HepG2 (cell line): Measurements from ENCODE around the gene LSM12. TPM values are rescaled to one million over a fixed set of nuclear protein-coding genes. Genes with fewer than 3 reads are reported as not detected.

ENCODE experiments used
- HOXA5 ChIP-seq: sonication (generic); formaldehyde crosslinking; IDR thresholded peaks from 2 replicates; pipeline ENCODE4 v1.4.0; 2020; ENCODE audit warnings: missing genetic modification reagents
- MTA3 ChIP-seq: sonication (generic); formaldehyde crosslinking; IDR thresholded peaks from 2 replicates; pipeline ENCODE4 v1.4.0; 2020; ENCODE audit warnings: missing genetic modification reagents
- PRPF4 ChIP-seq: fragments of 200-400 bp; formaldehyde crosslinking; IDR thresholded peaks from 2 replicates; pipeline ENCODE4 v1.6.1; 2016; ENCODE audit warnings: low read length, low read depth; ENCODE audit not compliant: poor library complexity, severe bottlenecking
- RXRB ChIP-seq: IDR thresholded peaks from 2 replicates; pipeline ENCODE4 v1.6.1; 2016; ENCODE audit warnings: borderline replicate concordance, missing genetic modification reagents, missing compliant biosample characterization
- SETDB1 ChIP-seq: sonication (generic); formaldehyde crosslinking; IDR thresholded peaks from 2 replicates; pipeline ENCODE4 v1.5.1; 2020; ENCODE audit warnings: missing genetic modification reagents, mild to moderate bottlenecking, borderline replicate concordance
- ZFY ChIP-seq: sonication (generic); formaldehyde crosslinking; IDR thresholded peaks from 2 replicates; pipeline ENCODE4 v1.4.0; 2020; ENCODE audit warnings: missing genetic modification reagents
- ZNF614 ChIP-seq: IDR thresholded peaks from 2 replicates; pipeline ENCODE4 v1.6.1; 2018; ENCODE audit warnings: missing biosample characterization, missing genetic modification reagents, inconsistent platforms, borderline replicate concordance
- ZNF891 ChIP-seq: sonication (generic); formaldehyde crosslinking; IDR thresholded peaks from 2 replicates; pipeline ENCODE4 v1.5.0; 2020; ENCODE audit warnings: mild to moderate bottlenecking, missing genetic modification reagents
- ZSCAN22 ChIP-seq: sonication (generic); formaldehyde crosslinking; IDR thresholded peaks from 2 replicates; pipeline ENCODE4 v1.4.0; 2020; ENCODE audit warnings: mild to moderate bottlenecking, missing genetic modification reagents
- polyA plus RNA-seq, 8 experiments: library from polyadenylated mRNA; depleted of rRNA in 3 of 8; stranded (reverse) in 7 of 8; unstranded in 1 of 8; fragments of >200 nt; fragmentation: Illumina TruSeq in 4 of 8; extraction: Trizol in 4 of 8; gene quantifications; 2 replicates each; pipeline versions ENCODE4 v1.2.1 to v1.2.3, GENCODE V29; 2011 to 2016; ENCODE audit warnings: low read depth in 4 of 8, missing spikeins in 1 of 8, mixed read lengths in 1 of 8; ENCODE audit not compliant: insufficient read depth in 1 of 8
- total RNA-seq, 5 experiments: library from RNA; depleted of rRNA; stranded (reverse); fragments of >200 nt; fragmentation: Illumina TruSeq; extraction: Trizol; gene quantifications; 2 replicates each; pipeline ENCODE4 v1.2.3, GENCODE V29; 2016; ENCODE audit warnings: low read depth in 1 of 5
- TF ChIP-seq, protein P1 (sequence below): sonication (generic); formaldehyde crosslinking; IDR thresholded peaks from 2 replicates; pipeline ENCODE4 v1.4.0; 2020; ENCODE audit warnings: missing genetic modification reagents
- TF ChIP-seq, protein P2 (sequence below): IDR thresholded peaks from 2 replicates; pipeline ENCODE4 v1.6.1; 2016

Gene LSM12
- total and polyA plus RNA-seq, 2 of the 13 experiments (the other 11 are each of a cell fraction or from before 2014, with no cell fraction given), result 52.8 to 55.7 TPM

DNA sequence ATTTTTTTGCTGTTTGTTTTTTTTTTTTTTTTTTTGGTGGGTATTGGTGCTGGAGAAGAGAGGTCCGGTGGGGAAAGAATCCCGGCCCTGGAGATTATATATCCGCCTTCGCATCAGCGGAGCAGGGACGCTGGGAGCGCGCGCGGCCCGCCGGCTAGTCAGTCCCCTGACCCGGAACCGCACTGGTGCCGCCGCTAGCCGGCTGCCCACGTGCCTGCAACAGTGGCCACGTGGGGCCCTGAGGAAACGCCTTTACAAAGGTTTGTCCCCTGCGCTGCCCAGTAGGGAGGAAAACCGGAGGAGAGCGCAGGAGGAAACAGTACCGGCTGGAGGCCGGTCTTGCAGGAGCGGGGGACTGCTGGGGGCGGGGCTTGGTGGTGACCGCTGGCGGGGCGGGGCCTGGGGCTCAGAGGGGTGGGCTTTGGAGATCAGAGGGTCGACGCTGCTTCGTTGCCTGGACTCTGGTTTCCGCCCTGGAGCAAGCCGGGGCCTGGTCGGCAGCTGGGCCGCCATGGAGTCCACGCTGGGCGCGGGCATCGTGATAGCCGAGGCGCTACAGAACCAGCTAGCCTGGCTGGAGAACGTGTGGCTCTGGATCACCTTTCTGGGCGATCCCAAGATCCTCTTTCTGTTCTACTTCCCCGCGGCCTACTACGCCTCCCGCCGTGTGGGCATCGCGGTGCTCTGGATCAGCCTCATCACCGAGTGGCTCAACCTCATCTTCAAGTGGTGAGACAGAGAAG lies 4.2 kb upstream of the LSM12 start, which contains the start of gene G6PC3 (continued):
- TF ChIP-seq HOXA5 (CRISPR knock-in tag) (peak; percentile 90), MTA3 (CRISPR knock-in tag) (no peak), ZFY (peak; percentile 100), ZNF891 (CRISPR knock-in tag) (peak; percentile 88; the same call in 1 of the 2 replicates), RXRB (peak; percentile 87), ZNF614 (CRISPR knock-in tag) (peak; percentile 88; the same call in 1 of the 2 replicates), PRPF4 (peak; percentile 30), SETDB1 (no peak; the same call in 1 of the 2 replicates), ZSCAN22 (CRISPR knock-in tag) (no peak)
- TF ChIP-seq, protein P1, sequence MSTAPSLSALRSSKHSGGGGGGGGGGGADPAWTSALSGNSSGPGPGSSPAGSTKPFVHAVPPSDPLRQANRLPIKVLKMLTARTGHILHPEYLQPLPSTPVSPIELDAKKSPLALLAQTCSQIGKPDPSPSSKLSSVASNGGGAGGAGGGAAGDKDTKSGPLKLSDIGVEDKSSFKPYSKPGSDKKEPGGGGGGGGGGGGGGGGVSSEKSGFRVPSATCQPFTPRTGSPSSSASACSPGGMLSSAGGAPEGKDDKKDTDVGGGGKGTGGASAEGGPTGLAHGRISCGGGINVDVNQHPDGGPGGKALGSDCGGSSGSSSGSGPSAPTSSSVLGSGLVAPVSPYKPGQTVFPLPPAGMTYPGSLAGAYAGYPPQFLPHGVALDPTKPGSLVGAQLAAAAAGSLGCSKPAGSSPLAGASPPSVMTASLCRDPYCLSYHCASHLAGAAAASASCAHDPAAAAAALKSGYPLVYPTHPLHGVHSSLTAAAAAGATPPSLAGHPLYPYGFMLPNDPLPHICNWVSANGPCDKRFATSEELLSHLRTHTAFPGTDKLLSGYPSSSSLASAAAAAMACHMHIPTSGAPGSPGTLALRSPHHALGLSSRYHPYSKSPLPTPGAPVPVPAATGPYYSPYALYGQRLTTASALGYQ (CRISPR knock-in tag), result peak; percentile 89
- TF ChIP-seq, protein P2, sequence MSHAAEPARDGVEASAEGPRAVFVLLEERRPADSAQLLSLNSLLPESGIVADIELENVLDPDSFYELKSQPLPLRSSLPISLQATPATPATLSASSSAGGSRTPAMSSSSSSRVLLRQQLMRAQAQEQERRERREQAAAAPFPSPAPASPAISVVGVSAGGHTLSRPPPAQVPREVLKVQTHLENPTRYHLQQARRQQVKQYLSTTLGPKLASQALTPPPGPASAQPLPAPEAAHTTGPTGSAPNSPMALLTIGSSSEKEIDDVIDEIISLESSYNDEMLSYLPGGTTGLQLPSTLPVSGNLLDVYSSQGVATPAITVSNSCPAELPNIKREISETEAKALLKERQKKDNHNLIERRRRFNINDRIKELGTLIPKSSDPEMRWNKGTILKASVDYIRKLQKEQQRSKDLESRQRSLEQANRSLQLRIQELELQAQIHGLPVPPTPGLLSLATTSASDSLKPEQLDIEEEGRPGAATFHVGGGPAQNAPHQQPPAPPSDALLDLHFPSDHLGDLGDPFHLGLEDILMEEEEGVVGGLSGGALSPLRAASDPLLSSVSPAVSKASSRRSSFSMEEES (CRISPR knock-in tag), result peak; percentile 99
